H1 (cell line): ENCODE results near the gene GSAP.

Experiments
- BRCA1 ChIP-seq: IDR thresholded peaks from 2 replicates; pipeline ENCODE4 v1.6.1; 2012; ENCODE audit warnings: low read depth, low read length, improper control_type of control experiment
- CEBPB ChIP-seq: IDR thresholded peaks from 2 replicates; pipeline ENCODE4 v1.6.1; 2012; ENCODE audit warnings: low read depth, low read length
- CHD2 ChIP-seq: IDR thresholded peaks from 2 replicates; pipeline ENCODE4 v1.6.1; 2012; ENCODE audit warnings: low read length, improper control_type of control experiment
- EZH2 ChIP-seq: fragments of 200-600 bp; sonication (generic); IDR thresholded peaks from 2 replicates; pipeline ENCODE4 v1.7.1; 2012; ENCODE audit warnings: low read depth, mild to moderate bottlenecking, moderate library complexity, low read length, inconsistent platforms; ENCODE audit not compliant: severe bottlenecking
- GABPA ChIP-seq: IDR thresholded peaks from 2 replicates; pipeline ENCODE4 v1.6.1; 2011; ENCODE audit warnings: mild to moderate bottlenecking, low read length, moderate library complexity, borderline replicate concordance; ENCODE audit not compliant: insufficient read depth
- GTF2F1 ChIP-seq: IDR thresholded peaks from 2 replicates; pipeline ENCODE4 v1.6.1; 2012; ENCODE audit warnings: low read depth, low read length, improper control_type of control experiment, borderline replicate concordance
- POLR2A ChIP-seq, 2 experiments: IDR thresholded peaks; 1 replicate in 1 of 2; 2 replicates in 1 of 2; pipeline ENCODE4 v1.6.1; 2011; ENCODE audit warnings: low read depth in 2 of 2, low read length in 2 of 2, mild to moderate bottlenecking in 2 of 2; ENCODE audit errors: control extremely low read depth in 1 of 2
- POLR2AphosphoS5 ChIP-seq: IDR thresholded peaks from 2 replicates; pipeline ENCODE4 v1.6.1; 2011; ENCODE audit warnings: low read depth, low read length
- RAD21 ChIP-seq, 2 experiments: IDR thresholded peaks in 1 of 2; conservative IDR thresholded peaks in 1 of 2; 2 replicates each; pipeline ENCODE4 v1.6.1; 2011; ENCODE audit warnings: low read depth in 2 of 2, low read length in 2 of 2, improper control_type of control experiment in 1 of 2, inconsistent platforms in 1 of 2, mild to moderate bottlenecking in 1 of 2, moderate library complexity in 1 of 2
- RXRA ChIP-seq: IDR thresholded peaks from 2 replicates; pipeline ENCODE4 v1.6.1; 2011; ENCODE audit warnings: low read depth, mild to moderate bottlenecking, low read length, moderate library complexity; ENCODE audit not compliant: insufficient read depth
- SIN3A ChIP-seq, 2 experiments: IDR thresholded peaks in 1 of 2; conservative IDR thresholded peaks in 1 of 2; 2 replicates each; pipeline ENCODE4 v1.6.1; 2011 to 2012; ENCODE audit warnings: low read length in 2 of 2, improper control_type of control experiment in 1 of 2, low read depth in 1 of 2, mild to moderate bottlenecking in 1 of 2
- SP1 ChIP-seq: IDR thresholded peaks from 2 replicates; pipeline ENCODE4 v1.6.1; 2011; ENCODE audit warnings: low read depth, low read length
- SUZ12 ChIP-seq: fragments of 200-600 bp; sonication (generic); IDR thresholded peaks from 2 replicates; pipeline ENCODE4 v1.6.1; 2012; ENCODE audit warnings: mild to moderate bottlenecking, inconsistent platforms, low read length, moderate library complexity, mixed read lengths
- TF ChIP-seq, protein P1 (sequence below), 3 experiments: IDR thresholded peaks; 1 replicate in 2 of 3; 2 replicates in 1 of 3; pipeline versions ENCODE4 v1.5.1 to v1.6.1; 2011; ENCODE audit warnings: low read length in 3 of 3, mild to moderate bottlenecking in 3 of 3, inconsistent platforms in 2 of 3, low read depth in 1 of 3, moderate library complexity in 1 of 3; ENCODE audit not compliant: insufficient read depth in 1 of 3; ENCODE audit errors: control extremely low read depth in 1 of 3

DNA sequence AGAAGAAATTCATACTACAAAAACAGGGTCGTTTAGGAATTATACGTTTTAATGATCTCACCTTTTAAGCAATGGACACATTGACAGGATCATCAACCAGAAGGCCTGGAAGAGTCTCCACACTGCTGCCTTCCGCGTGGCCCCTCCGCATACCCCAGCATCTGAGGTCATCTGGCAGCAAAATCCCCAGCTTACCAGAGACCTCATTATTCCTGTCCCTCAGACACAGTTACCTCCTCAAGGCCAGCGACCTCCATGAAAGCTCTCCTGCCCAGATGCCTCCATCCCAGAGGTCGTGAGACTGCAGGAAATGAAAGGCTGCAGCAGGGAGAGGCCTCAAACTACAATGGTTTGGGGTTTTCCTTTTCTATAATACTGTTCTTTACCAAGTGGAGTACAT, 14.8 kb upstream of the GSAP start:
- TF ChIP-seq GABPA: no peak
- no peak for TF ChIP-seq POLR2AphosphoS5
- TF ChIP-seq, protein P1, sequence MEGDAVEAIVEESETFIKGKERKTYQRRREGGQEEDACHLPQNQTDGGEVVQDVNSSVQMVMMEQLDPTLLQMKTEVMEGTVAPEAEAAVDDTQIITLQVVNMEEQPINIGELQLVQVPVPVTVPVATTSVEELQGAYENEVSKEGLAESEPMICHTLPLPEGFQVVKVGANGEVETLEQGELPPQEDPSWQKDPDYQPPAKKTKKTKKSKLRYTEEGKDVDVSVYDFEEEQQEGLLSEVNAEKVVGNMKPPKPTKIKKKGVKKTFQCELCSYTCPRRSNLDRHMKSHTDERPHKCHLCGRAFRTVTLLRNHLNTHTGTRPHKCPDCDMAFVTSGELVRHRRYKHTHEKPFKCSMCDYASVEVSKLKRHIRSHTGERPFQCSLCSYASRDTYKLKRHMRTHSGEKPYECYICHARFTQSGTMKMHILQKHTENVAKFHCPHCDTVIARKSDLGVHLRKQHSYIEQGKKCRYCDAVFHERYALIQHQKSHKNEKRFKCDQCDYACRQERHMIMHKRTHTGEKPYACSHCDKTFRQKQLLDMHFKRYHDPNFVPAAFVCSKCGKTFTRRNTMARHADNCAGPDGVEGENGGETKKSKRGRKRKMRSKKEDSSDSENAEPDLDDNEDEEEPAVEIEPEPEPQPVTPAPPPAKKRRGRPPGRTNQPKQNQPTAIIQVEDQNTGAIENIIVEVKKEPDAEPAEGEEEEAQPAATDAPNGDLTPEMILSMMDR (IDR thresholded peaks at IDR 0.05; ENCODE audit: control extremely low read depth in 1 of 3, insufficient read depth in 1 of 3, low read depth in 1 of 3, low read length in 3 of 3): no peak
- TF ChIP-seq POLR2A (IDR thresholded peaks at IDR 0.05; ENCODE audit: control extremely low read depth in 1 of 2, low read depth in 2 of 2, low read length in 2 of 2): no peak
- no peak for TF ChIP-seq CEBPB
- TF ChIP-seq SUZ12: no peak
- no peak for TF ChIP-seq EZH2
- TF ChIP-seq CHD2: no peak
- TF ChIP-seq GTF2F1: no peak
- no peak for TF ChIP-seq SIN3A (conservative IDR thresholded peaks at IDR 0.05 in 1 of 2, IDR thresholded peaks at IDR 0.05 in 1 of 2; ENCODE audit: low read depth in 1 of 2, low read length in 2 of 2)
- no peak for TF ChIP-seq RAD21 (IDR thresholded peaks at IDR 0.05 in 1 of 2, conservative IDR thresholded peaks at IDR 0.05 in 1 of 2; ENCODE audit: low read depth in 2 of 2, low read length in 2 of 2)
- no peak for TF ChIP-seq BRCA1
- TF ChIP-seq RXRA: no peak
- TF ChIP-seq SP1: no peak
